GM21737 (cell line): ENCODE results near the gene TMEM132D.

Experiments
- ATAC-seq: cut with Tn5 transposase; IDR thresholded peaks from one replicate; pipeline ENCODE4 v1.9.1; 2021; ENCODE audit warnings: mild to moderate bottlenecking, moderate library complexity; ENCODE audit not compliant: unreplicated experiment

Gene TMEM132D

DNA sequence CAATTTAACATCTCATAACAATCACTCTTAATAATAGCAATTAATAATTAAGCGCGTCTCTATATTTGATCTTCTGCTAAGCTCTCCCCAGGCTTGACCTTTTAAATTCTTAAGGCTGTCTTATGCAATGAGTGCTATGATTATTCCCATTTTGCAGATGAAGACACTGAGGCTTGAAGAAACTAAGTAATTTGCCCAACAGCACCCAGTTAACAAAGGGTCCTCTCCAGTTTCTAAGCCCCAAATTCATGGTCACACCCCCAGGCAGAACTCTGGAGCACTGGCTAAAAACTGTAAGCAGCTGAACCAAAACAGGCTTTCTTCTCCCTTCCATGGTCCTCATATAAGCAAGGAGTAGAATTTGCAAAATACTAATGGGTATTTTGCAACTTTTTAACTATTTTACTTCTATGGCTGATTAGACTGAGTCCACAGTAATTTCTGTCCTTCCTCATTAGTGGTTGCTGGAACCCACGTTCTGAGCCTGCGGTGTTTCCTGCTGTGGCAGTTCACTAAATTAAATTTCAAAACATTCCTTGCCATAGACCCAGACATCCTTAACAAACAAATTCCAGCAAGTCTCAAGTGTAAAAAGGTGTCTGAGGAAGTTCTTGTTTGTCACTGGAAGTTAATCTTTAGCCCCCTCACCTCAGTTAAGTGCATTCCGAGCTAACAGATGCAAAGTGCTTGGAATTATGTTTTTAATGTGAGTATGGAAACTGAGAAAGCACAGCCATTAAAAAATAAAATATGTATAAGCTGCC lies 76.5 kb downstream of the TMEM132D start:
- no peak for ATAC-seq

DNA sequence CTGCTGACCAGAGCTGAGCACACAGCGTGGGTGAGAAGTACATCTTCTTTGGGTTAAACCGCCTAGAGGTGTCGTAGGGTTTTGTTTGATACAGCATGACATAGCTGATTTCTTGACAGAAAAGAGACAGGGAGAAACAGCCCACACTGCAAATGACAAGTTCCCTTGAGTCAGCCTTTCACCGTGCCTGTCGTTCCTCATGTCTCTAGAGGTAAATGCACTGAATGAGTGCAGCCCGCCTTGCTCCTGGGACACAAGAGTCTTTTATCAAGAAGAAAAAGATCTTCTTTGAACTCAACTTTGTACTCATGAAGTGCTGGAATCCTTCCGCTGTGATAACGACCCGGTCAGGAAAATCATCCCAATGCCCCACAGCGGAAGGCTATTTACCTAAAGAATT lies 77.6 kb downstream of the TMEM132D start:
- ATAC-seq: no peak

DNA sequence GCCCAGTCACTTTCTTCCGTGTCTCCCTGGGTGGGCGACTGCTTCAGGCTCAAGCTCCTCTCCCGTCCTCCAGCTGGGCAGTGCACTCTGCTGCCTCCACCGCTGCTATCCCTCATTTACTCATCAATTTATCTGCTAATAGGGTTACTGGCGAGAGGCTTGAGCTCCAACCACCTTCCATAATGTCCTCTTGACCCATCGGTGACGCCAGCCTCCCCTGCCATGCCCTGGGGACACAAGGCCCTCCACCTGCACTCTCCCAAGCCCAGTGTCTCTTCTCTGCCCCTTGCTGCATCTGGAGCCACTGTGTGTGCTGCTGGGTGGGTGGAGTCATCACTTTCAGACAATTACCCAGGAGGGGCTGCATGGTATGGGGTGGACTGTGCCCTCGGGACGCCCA lies 78.5 kb downstream of the TMEM132D start:
- no peak for ATAC-seq

DNA sequence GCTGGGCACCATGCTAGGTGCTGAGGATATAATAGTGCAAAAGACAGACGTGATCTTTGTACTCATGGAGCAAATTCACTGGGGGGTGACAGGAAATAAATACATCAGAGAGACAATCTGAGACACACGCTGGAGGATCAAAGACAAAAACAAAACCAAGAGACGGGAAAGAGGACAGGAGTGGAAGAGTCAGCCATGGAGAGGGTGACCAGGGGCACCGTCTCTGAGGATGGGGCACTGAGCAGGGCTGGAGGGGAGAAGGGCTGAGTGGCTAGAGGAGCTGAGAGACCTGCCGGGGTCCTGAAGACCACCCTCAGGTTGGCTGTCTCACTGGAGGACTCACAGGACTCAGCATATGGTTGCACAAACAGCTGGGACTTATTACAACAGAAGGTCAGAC lies 81.9 kb downstream of the TMEM132D start:
- ATAC-seq: no peak

DNA sequence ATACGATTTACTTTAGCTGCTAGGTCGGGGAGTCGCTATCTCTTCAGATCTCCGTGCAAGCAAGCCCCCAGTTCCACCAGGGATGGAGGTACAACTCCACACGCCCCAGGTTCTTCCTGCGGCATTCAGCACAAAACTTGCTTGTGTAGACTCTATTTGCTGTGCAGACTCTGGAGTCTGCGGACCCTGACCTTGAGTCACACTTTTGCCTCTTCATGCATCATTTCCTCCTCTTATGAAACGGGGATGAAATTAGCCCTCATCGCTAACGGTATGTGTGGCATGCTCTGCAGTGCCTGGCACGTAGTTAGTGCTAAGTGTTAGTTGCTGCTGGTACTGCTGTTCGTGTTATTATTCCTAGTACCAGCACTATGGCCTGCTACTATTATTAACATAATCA lies 84.4 kb downstream of the TMEM132D start:
- no peak for ATAC-seq

DNA sequence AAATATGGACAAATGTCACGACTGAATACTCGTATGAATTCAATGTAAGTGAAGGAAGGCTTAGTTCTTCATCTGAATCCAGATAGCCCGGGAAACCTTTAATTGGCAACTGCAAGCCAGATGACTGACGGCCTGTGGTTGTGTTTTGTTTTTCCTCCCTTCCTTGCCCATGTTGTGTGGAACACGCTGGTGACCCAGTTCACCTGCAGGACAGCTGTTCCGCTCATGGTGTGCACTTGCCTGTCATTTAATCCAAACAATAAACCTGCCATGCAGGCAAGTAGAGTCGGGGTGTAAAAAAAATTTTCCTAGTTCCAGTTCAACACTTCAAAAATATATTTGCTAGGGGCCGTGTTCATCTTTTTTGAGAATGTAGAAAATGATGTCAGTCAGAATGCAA lies 88.0 kb downstream of the TMEM132D start:
- no peak for ATAC-seq

DNA sequence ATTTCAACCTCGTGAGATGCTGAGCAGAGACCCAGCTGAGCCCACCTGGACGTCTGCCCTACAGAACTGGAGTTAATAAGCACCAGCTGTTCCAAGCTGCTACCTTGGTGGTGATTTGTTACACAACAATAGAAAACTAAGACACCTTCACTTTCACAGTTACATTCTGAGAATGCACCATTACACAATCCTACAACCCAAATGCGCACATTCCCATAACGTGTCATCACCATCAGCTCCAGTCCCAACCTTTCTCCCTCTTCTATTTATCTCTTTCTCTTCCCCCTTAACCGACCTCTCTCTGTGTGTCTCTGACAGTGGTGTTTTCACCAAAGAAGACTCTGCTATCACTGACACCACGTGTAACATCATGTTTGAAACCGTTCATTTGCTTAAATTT lies 91.9 kb downstream of the TMEM132D start:
- no peak for ATAC-seq

DNA sequence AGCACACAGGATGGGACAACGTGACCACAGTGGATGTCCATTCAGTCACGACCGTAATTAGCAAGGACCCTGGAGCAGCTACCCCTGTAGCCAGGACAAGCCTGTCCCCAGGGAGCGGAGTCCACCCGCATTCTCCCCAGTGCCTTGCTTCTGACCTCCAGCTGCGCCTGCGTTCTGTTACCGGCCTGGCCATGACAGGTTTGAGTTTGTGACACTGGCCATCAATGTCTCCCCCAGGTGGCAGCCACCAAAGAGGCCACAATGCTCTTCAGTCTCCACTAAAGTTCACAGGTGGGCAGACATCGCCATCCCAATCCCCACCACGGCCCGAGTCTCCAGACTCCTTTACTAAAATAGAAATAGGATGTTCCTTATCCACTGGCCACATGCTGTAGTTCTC lies 96.7 kb downstream of the TMEM132D start:
- no peak for ATAC-seq

DNA sequence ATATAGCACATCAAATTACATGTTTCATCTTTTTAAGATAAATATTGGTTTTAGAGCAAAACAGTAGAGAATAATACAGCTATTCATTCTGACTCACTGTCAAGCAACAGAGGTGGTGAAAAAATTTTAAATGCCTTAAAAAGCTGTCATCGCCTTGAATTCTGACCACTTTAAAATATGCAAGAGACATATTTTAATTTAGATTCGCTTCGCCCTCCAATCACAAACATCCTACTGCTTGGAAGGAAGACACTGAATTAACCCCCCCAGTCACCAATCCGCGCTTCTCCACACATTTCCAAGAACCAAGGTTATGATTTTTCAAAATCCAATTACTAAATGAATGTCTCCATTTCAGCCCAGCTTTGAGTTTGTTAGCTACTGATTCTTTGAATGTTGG lies 112.4 kb downstream of the TMEM132D start:
- no peak for ATAC-seq

DNA sequence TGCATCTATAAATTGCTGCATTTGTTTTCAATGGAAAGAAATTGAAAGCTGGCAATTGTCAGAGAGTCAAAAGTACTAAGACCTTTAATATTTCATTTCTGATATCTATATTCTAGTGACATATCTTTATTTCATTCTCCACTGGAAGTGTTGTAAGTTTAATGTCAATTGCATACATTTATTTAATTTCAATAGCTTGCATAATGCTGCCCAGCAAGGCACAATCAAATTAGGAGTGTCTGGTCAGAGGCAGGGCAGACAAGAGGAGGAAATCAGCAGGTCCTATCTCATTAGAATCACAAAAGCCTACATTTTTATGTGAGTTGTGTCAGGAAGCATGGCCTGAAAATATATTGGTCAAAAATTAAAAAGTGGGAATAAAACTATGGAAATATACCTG lies 112.9 kb downstream of the TMEM132D start:
- ATAC-seq: no peak

DNA sequence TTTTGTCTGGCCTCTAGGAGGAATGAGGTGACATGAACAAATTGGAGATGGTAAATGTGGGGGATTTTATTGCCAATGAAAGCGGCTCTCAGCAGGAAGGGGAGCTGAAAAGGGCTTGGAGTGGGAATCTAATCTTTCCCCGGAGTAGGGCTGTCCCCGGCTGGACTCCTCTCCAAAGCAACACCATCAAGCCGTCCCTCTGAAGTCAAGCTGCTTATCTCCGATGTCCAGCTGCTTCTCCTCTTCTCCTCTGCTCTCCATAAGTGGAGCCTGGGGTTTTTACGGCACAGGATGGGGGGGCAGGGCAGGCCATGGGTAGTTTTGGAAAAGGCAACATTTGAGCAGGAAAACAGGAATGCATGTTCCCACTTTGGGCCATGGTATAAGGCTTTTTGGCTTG lies 113.5 kb downstream of the TMEM132D start:
- ATAC-seq: no peak

DNA sequence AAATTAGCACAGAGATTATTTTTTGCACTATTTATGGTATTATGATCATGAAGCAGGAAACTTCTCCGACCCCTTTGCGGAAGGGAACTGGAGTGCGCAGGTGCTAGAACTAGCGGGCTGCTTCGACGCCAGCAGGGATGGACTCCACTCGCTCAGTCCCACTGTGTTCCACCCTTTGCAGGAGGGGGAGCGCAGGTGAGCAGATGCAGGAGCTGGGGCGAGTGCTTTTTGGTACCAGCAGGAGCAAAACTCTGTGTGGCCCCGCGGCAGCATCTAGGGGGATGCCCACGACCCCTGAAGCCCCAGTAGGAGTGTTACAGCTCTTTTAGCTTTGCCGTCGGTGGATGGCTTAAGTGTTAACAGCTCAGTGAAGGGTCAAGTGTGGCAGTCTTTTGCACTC lies 113.9 kb downstream of the TMEM132D start:
- ATAC-seq: no peak

DNA sequence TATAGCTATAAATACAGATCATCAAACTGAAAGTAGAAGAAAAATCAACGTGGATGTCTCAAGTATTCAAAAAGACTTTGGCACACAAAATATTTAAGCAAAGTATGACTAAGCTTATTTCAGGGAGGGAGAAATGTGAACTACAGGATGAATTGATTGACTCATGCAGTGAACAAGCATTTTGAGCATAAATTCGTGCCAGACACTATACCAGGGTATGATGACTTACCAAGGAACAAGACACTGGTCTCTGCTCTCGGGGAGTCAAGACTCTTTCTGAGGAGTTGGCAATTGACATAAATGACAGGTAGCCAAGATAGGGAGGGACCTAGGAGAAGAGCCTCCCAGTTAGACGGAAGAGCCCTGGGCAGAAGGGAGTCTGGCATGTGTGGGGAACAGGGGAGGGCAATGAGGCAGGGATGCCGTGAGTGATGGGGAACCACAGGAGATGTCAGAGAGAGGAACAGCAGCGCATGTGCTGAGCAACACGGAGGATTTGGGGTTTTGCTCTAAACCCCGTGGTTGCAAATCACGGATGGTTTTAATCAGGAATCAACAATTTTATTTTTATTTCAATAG lies 115.2 kb downstream of the TMEM132D start:
- ATAC-seq: no peak

DNA sequence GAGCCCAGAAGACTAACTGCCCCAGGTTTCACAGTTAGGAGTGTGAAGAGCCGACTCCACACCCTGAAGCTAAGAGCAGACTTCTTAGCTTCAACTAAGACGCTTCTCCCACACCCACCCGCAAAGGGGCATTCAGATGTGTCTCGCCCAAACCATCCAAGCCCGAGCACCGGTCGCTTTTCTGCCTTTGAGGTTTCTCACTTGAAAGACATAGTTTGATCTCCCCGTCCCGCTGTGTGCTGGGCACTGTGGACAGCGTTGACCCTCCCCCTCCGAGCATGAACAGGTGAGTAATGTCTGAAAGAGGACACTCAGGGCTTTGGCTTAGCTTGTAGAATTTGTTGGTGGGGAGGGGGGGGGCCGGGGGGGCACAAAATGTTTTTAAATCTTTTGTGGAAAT lies 123.8 kb downstream of the TMEM132D start:
- ATAC-seq: no peak

DNA sequence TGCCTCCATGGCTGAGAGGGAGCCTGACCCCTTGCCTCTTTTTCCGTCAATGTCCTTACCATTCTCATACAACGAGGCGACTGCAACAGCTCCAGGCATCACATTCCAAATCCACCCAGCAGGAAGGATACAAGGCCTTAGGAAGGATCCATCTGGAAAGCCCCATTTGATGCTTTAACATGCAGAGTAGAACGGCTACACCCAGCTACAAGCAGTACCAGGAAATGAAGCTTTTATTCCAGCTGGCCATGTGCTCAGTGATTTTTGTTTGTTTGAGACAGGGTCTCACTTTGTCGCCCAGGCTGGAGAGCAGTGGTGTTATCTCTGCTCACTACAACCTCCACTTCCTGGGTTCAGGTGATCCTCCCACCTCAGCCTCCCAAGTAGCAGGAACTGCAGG lies 124.8 kb downstream of the TMEM132D start:
- ATAC-seq: no peak

DNA sequence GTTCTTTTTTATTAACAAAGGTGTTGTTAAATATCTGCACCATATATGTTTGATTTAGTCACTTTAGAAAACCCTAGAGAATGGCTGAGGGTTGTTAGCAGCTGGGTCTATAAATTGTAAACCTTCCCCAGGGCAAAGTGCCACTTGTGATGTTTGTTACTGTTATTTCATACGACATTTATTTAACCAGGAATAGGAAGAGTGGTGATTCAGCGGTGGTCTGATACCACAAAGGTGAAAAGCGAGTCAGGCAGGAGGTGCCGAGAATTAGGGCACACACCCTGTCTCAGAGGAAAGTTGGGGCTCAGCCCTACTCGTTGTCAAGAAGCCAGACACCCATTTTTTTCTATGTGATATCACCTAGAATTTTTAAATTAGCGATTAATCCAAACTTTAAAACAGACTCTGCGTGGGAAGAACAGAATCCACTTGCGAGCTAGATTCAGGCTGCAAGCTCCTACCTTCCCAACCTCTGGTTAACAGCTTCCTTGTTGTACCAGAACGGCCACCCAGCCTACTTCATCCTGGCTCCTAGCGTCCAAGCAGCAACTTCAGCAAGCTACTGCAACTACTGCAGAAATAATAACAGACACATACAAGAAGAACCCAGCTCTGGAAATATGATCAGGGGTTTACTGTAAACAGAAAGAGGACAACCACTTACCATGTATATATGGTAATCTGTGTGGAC lies 126.7 kb downstream of the TMEM132D start:
- ATAC-seq: no peak

DNA sequence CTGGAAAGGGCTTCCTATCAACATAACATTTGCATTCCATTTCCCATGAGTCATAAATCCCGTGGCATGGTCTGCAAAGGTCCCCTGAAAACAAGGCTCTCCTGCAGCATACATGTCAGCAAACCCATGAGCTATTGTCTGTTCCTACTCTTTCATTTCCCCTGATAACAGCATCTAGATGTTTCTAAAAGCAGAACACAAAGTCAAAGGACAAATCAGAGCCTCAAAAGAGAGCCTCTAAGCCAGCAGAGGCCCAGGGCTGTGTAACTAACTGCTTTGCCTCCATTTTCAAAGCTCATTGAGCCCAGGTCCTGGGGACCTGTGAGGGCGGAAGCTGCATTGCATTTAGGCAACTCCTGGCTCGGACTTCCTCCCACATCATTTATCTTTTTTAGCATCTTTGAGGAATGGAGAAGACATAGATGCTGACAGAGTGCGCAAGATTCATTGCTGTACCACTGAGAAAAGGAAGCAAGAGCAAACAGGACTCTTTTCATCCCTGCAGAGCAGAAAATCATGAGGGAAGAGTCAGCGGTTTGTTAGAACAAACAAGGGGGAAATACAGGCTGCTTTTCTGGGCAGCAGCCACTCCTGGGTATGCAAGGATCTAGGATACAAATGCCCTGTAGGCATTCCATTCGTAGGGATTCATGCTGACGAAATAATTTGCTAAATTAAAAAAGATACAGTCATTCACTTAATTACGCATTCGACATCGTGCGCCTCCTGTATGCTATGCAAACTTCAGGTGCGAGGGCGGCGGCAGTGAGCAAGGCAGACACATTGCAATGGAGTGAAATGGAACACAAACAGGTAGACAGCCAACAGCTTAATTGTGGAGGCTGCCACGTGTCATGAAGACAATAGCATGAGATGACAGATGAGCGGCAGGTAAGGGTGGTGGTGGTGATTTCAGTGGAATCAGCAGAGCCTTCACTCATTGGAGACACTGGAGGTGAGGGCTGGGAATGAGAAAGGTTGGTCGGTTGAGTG lies 131.0 kb downstream of the TMEM132D start:
- no peak for ATAC-seq

DNA sequence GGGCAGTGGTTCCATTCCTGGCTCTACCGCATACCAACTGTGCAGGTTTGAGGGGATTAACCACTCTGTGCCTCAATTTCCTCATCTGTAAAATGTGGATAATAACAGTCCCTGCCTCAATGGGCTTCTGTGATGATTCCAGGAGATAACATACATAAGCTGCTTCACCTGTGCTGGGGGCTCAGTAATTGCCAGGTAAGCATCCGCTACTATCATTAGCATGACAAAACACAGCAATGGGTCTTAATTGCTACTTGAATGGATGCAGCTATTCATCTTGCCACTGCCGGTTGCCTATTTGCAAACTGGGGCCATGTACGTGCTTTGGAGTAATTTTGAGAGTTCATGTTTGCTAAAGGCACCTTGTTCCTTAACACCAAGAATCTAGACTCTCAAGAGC lies 132.6 kb downstream of the TMEM132D start:
- no peak for ATAC-seq

DNA sequence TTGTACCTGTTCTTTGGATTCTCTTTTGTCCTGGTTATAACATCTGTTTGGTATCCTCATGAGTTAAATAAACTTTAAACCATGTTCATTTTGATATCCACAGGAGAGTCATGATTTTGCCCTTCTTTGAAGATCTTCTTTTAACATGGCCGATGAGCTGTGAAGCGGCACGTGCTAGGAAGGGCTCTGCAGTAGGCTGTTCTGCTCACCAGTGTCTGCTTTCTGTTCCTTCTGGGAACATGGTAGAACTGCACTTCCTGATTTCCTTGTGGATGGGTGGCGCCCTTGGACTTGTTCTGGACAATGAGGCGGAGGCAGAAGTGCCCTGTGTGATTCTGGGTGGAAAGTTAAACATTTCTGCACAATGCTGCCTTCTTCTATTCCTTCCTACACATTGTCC lies 138.1 kb downstream of the TMEM132D start:
- no peak for ATAC-seq

DNA sequence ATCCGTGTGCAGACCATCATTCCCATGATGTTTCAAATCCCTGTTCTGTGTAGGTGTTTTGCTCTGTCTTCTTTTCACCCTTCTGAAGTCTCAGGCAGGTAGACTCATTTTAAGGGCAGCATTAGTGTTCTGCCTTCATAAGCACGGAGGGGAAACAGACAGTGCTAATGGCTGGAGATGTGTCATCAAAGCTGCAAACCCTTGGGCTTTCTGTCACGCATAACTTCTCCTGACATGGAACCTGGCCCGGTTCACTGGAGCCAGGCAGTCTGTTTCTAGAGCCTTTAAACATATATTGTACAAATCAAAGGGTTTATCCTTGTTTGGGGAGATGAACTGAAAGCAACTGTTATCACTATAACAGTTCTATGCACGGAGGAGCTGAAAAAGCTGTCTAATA lies 141.4 kb downstream of the TMEM132D start:
- no peak for ATAC-seq

DNA sequence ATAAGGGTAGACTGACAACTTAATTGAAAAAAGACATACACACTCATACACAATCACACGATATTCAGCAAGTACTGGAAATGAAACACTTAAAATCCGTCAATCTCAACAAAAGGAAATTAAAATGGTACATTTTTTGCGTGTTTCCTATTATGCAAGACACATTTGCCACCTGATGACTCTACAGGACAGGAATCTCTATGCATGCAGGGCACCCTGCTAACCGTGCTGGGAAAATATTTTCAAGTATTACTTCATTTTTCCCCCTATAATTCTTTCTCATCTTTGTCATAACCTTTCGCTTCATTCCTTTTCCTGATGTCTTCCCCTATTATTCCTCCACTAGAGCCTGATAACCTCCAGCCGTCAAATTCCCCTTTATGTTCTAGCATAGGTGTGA lies 150.2 kb downstream of the TMEM132D start:
- ATAC-seq: no peak
